HG02610 (cell line): ENCODE data around the gene THAP7.
"Not testable (repeated sequence)": the region's sequence is repeated elsewhere in the genome, so short reads cannot be mapped to it uniquely, and the experiment has no call there.

ENCODE experiments used
- ATAC-seq: cut with Tn5 transposase; IDR thresholded peaks from one replicate; pipeline ENCODE4 v1.9.1; 2021; ENCODE audit warnings: mild to moderate bottlenecking, moderate library complexity; ENCODE audit not compliant: unreplicated experiment

Gene THAP7

DNA sequence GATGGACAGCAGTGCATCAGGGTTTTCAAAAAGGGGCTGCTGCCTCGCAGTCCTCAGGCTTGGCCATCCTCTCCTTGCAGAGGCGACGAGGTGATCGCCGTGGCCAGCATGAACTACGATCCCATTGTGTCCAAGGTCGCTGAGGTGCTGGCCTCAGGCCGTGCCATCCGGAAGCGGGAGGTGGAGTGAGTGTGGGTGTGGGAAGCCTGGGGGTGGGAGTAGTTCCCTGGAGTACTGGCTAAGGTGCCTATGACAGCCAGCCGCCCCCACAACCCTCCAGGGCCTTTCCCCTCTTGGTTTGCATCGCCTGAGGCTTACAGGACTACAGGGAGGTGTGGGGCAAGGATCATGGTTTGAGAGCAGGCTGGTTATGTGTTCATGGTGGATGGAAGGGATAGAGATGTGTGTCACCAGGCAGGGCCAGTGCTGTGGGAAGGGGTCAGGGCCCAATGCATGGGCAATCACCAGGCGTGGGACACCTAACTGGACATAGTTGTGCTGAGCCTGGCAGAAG lies 21.9 kb downstream of the THAP7 start:
- ATAC-seq = no peak

GRCh38 chr22:20979243-20979809 lies 22.6 kb downstream of the THAP7 start:
- ATAC-seq = no peak

DNA sequence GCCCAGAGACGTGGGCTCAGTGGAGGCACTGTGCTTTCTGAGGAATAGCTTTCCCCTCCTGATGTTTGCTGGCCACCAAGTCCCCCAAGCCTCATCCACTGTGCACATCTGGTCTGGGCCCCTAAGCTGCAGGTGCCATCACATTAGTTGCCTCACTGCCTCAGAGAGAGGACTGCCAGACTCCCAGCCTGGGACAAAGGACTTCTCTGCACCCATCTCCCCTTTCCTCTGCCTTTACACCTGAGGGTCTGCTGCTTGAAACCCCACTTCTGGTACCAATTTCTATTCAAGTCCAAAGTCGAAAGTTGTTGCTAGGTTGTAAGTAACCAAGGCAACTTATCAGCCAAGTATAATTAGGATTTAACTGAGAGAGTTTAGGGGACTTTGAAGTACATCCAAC lies 23.5 kb downstream of the THAP7 start:
- ATAC-seq = no peak

DNA sequence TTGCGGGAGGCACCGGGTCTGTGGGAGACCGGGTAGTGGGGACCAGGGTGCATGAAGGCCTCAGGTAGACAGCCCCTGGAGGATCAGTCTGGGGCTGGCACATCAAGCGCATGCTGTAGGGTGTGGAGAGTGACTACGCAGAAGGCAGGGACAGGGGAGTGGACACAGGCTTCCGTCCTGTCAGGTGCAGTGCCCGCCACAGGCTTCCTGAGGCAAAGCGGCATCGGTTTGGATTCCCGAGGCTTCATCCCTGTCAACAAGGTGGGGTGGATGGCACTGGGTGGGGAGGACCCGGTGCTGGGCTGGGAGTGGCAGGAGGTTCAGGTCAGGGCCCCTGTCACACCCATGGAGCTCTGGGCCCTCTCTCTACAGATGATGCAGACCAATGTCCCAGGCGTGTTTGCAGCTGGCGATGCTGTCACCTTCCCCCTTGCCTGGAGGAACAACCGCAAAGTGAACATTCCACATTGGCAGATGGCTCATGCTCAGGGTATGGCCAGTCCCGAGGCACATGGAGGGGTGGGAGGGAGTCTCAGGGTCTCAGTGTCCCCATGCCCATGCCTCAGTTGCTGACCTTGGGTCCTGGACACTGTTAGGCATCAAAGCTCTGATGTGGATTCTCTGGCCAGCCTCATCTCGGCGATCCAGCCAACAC lies 24.3 kb downstream of the THAP7 start:
- no peak for ATAC-seq

GRCh38 chr22:20977019-20977418 lies 24.9 kb downstream of the THAP7 start:
- no peak for ATAC-seq

DNA sequence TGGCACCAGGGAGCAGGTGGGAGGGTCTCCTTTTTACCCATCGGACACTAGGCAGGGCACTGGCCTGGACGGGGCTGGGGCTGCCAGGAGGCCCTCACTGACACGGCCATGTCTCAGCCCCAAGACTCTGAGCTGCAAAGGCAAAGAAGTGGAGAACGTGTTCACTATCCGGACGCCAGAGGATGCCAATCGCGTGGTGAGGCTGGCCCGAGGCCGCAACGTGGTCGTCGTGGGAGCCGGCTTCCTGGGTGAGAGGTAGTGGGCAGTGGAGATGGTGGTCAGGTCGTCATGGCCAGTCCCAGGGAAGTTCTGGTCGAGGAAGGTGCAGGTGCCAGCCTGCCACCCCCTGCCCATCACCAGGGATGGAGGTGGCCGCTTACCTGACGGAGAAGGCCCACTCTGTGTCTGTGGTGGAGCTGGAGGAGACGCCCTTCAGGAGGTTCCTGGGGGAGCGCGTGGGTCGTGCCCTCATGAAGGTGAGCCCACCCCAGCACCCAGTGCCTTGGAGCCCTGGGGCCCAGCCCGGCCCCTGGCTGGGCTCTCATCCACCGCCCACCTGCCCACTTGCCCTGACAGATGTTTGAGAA lies 25.5 kb downstream of the THAP7 start:
- ATAC-seq = no peak

DNA sequence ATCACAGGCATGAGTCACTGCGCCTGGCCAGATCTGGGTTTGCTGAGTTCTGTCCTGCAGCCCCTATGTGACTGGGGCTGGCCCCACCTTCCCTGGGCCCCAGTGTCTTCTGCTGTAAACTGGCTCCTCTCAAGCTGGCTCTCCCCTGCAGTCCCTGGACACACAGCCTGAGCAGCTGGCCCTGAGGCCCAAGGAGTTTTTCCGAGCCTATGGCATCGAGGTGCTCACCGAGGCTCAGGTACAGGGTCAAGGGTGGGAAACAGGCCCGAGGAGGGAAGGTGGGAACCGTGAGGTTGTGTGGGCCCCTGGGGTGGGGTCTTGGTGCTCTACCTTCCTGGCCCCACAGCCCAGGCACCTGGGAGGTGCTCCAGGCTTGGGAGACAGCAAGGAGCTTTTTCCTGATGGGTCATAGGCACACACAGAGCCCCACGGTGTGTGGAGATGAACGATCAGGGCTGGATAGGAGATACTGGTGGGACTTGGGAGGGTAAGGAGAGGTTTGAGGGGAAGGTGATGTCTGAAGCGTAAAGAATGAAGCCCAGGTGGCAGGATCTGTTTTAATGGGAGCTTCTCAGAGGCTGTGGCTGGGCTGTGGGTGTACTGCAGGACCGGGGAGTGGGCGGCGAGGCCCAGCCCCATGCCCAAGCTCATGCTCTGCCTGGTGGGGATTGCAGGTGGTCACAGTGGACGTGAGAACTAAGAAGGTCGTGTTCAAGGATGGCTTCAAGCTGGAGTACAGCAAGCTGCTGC lies 26.2 kb downstream of the THAP7 start:
- no peak for ATAC-seq

GRCh38 chr22:20974336-20974955 lies 27.5 kb downstream of the THAP7 start:
- no peak for ATAC-seq

- ATAC-seq = no peak
Observed at GRCh38 chr22:20973634-20974286, 28.2 kb downstream of the THAP7 start.

DNA sequence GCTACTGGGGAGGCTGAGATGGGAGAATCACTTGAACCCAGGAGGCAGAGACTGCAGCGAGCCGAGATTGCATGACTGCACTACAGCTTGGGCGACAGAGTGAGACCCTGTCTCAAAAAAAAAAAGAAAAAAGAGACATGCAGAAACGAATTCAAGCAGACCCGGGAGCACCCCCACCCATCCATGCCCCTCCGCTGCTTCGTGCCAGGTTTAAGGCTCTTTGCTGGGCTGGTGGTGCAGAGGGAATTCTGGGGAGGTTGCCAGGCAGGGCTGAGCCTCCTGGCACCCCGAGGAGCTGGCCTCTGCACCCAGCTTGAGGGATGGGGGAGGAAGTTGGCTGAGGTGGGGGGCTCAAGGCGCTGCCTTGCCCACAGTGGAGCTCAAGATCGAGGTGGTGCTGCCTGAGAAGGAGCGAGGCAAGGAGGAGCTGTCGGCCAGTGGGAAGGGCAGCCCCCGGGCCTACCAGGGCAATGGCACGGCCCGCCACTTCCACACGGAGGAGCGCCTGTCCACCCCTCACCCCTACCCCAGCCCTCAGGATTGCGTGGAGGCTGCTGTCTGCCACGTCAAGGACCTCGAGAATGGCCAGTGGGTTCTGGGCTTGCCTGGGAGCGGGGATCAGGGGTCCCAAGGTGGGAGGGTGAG lies 28.9 kb downstream of the THAP7 start:
- no peak for ATAC-seq

- ATAC-seq = not testable (repeated sequence)
Observed at GRCh38 chr22:20972014-20972694, 29.8 kb downstream of the THAP7 start.

GRCh38 chr22:20970939-20971657 lies 30.8 kb downstream of the THAP7 start:
- ATAC-seq = no peak

GRCh38 chr22:20968281-20968977 lies 33.5 kb downstream of the THAP7 start:
- no peak for ATAC-seq

- ATAC-seq = no peak
Observed at GRCh38 chr22:20967697-20968211, 34.2 kb downstream of the THAP7 start.

- no peak for ATAC-seq
Observed at GRCh38 chr22:20966883-20967696, 34.8 kb downstream of the THAP7 start, which contains the start of gene AIFM3. Gene AIFM3 (plus strand): TSS chr22:20967255. CDS start chr22:20967945, 690 bp downstream.

- ATAC-seq = no peak
Observed at GRCh38 chr22:20965888-20966855, 35.7 kb downstream of the THAP7 start.
